Stimulated activated CD4-positive, alpha-beta T cell treated with anti-CD3 and anti-CD28 coated beads, Interleukin-4, amount 100 ng/mL, for 48 hours (primary cell): ENCODE measurements around the gene OPN1MW.
"Not testable (repeated sequence)": the region's sequence is repeated elsewhere in the genome, so short reads cannot be mapped to it uniquely, and the experiment has no call there.

ENCODE experiments used
- DNase-seq, 2 donors: peaks; one replicate each; pipeline ENCODE4 v3.0.0-alpha.2; 2020; ENCODE audit warnings: low read depth in 2 of 2

OPN1MW gene

GRCh38 chrX:154209670-154210418 is 27.4 kb downstream of the OPN1MW start:
- not testable (repeated sequence) for DNase-seq

GRCh38 chrX:154211057-154211456 is 28.7 kb downstream of the OPN1MW start:
- DNase-seq: not testable (repeated sequence)

- DNase-seq: not testable (repeated sequence)
Measured at GRCh38 chrX:154211499-154211898, 29.1 kb downstream of the OPN1MW start.

- DNase-seq: not testable (repeated sequence)
Measured at GRCh38 chrX:154219456-154219855, 37.1 kb downstream of the OPN1MW start, which contains the start of gene OPN1MW2. OPN1MW2 (plus strand) TSS chrX:154219756; CDS start chrX:154219816, 60 bp downstream.

- DNase-seq: not testable (repeated sequence)
Measured at GRCh38 chrX:154225292-154225691, 42.9 kb downstream of the OPN1MW start.

GRCh38 chrX:154226706-154227105 is 44.3 kb downstream of the OPN1MW start:
- DNase-seq: not testable (repeated sequence)

- DNase-seq: not testable (repeated sequence)
Measured at GRCh38 chrX:154231443-154231842, 49.0 kb downstream of the OPN1MW start.

- DNase-seq: not testable (repeated sequence)
Measured at GRCh38 chrX:154233620-154234019, 51.2 kb downstream of the OPN1MW start.

- not testable (repeated sequence) for DNase-seq
Measured at GRCh38 chrX:154238939-154239559, 56.7 kb downstream of the OPN1MW start.

GRCh38 chrX:154239982-154240503 is 57.6 kb downstream of the OPN1MW start:
- DNase-seq: not testable (repeated sequence)
